ENCODE results near the gene C13orf46.
"Not testable (repeated sequence)": the region's sequence is repeated elsewhere in the genome, so short reads cannot be mapped to it uniquely, and the experiment has no call there.

C13orf46 gene

GRCh38 chr13:113915786-113916329 is 58.0 kb downstream of the C13orf46 start:
- POLR2A ChIA-PET (ENCODE audit: low non-redundant PET): no interaction called here
- DNase-seq (ENCODE audit: low spot score): no peak
- no peak for TF ChIP-seq CTCF (conservative IDR thresholded peaks at IDR 0.05; ENCODE audit: low read depth)
- H3K27ac ChIP-seq: peak overlapping the region; percentile 72
- CTCF ChIA-PET: interaction anchor here (0.6 kb wide), 2 partner anchors 78 to 311 kb away, joined by 3 to 6 read pairs; no protein-coding TSS in a partner anchor

- ChIA-PET CTCF (interaction anchor here (0.6 kb wide), 1 partner anchor 78 kb away, joined by 6 read pairs; no protein-coding TSS in a partner anchor), POLR2A (ENCODE audit: low non-redundant PET) (no interaction called here)
- peak overlapping the region; percentile 72 for H3K27ac ChIP-seq
- no peak for TF ChIP-seq CTCF (conservative IDR thresholded peaks at IDR 0.05; ENCODE audit: low read depth)
- DNase-seq (ENCODE audit: low spot score): no peak
These were observed 58.7 kb downstream of the C13orf46 start for GRCh38 chr13:113915012-113915763.

- no peak overlapping the region for H3K27ac ChIP-seq
- DNase-seq (ENCODE audit: low spot score): no peak
- no peak for TF ChIP-seq CTCF (conservative IDR thresholded peaks at IDR 0.05; ENCODE audit: low read depth)
- ChIA-PET POLR2A (ENCODE audit: low non-redundant PET) (no interaction called here), CTCF (no interaction called here)
These were observed 59.4 kb downstream of the C13orf46 start for GRCh38 chr13:113914333-113915011.

- CTCF ChIA-PET; H3K27ac ChIP-seq; DNase-seq (ENCODE audit: low spot score); POLR2A ChIA-PET (ENCODE audit: low non-redundant PET): not testable (repeated sequence)
These were observed 60.0 kb downstream of the C13orf46 start for GRCh38 chr13:113913838-113914237.

GRCh38 chr13:113913408-113913807 is 60.5 kb downstream of the C13orf46 start:
- CTCF ChIA-PET: interaction anchor here (0.6 kb wide), 1 partner anchor 222 kb away, joined by 4 read pairs; no protein-coding TSS in a partner anchor
- peak; percentile 46 for DNase-seq (ENCODE audit: low spot score)
- H3K27ac ChIP-seq; POLR2A ChIA-PET (ENCODE audit: low non-redundant PET): not testable (repeated sequence)

- ChIA-PET CTCF (no interaction called here), POLR2A (ENCODE audit: low non-redundant PET) (no interaction called here)
- TF ChIP-seq CTCF (conservative IDR thresholded peaks at IDR 0.05; ENCODE audit: low read depth): no peak
- no peak for DNase-seq (ENCODE audit: low spot score)
- H3K27ac ChIP-seq: no peak overlapping the region
These were observed 61.3 kb downstream of the C13orf46 start for GRCh38 chr13:113912596-113912995.

- peak; percentile 31 for DNase-seq (ENCODE audit: low spot score)
- TF ChIP-seq CTCF (conservative IDR thresholded peaks at IDR 0.05; ENCODE audit: low read depth): no peak
- CTCF ChIA-PET: interaction anchor here (0.6 to 0.7 kb wide), 2 partner anchors 59 to 321 kb away, joined by 3 read pairs; no protein-coding TSS in a partner anchor
- POLR2A ChIA-PET (ENCODE audit: low non-redundant PET): no interaction called here
- peak overlapping the region; percentile 99 for H3K27ac ChIP-seq
These were observed 66.0 kb downstream of the C13orf46 start for GRCh38 chr13:113907635-113908617.

All from RWPE1 (cell line).